ENCODE data around the gene HOXA6. TPM values are rescaled to one million over a fixed set of nuclear protein-coding genes. Genes with fewer than 3 reads are reported as not detected.

Gene HOXA6
- polyA plus RNA-seq, 2 donors = 0.19 to 0.69 TPM

- peaks cover 0 to 3% of the 10 kb centered on the region in 2 donors for H3K4me1 ChIP-seq (ENCODE audit: control insufficient read depth in 2 of 2, insufficient read depth in 2 of 2, low read length in 1 of 2)
- H3K27ac ChIP-seq (ENCODE audit: low read depth in 2 of 2, low read length in 1 of 2) = peak overlapping the region; percentile 25 to 68
- no peaks in the 10 kb centered on the region for H3K27me3 ChIP-seq (ENCODE audit: control insufficient read depth in 1 of 2, insufficient read depth in 2 of 2, low read length in 2 of 2)
- WGBS, 2 donors = 79 to 94% methylated on average over 1 of the region's 1 CpG
- H3K4me3 ChIP-seq (ENCODE audit: low read depth in 1 of 2, low read length in 2 of 2) = no peak overlapping the region
- H3K9me3 ChIP-seq (ENCODE audit: control insufficient read depth in 2 of 2, insufficient read depth in 1 of 2, low read depth in 1 of 2, low read length in 1 of 2) = no peaks in the 10 kb centered on the region
- H3K36me3 ChIP-seq (ENCODE audit: control insufficient read depth in 2 of 2, insufficient read depth in 2 of 2, low read length in 1 of 2) = no peaks in the 10 kb centered on the region
These were observed 9.1 kb downstream of the HOXA6 start for GRCh38 chr7:27138472-27138871.

GRCh38 chr7:27137640-27138315, 9.8 kb downstream of the HOXA6 start:
- Histone ChIP-seq H3K4me1 (ENCODE audit: control insufficient read depth in 2 of 2, insufficient read depth in 2 of 2, low read length in 1 of 2) (peaks cover 0 to 3% of the 10 kb centered on the region in 2 donors), H3K36me3 (ENCODE audit: control insufficient read depth in 2 of 2, insufficient read depth in 2 of 2, low read length in 1 of 2) (no peaks in the 10 kb centered on the region), H3K4me3 (ENCODE audit: low read depth in 1 of 2, low read length in 2 of 2) (no peak overlapping the region), H3K27ac (ENCODE audit: low read depth in 2 of 2, low read length in 1 of 2) (no peak overlapping the region), H3K9me3 (ENCODE audit: control insufficient read depth in 2 of 2, insufficient read depth in 1 of 2, low read depth in 1 of 2, low read length in 1 of 2) (no peaks in the 10 kb centered on the region), H3K27me3 (ENCODE audit: control insufficient read depth in 1 of 2, insufficient read depth in 2 of 2, low read length in 2 of 2) (no peaks in the 10 kb centered on the region)
- 74 to 76% methylated on average over 2 of the region's 2 CpGs for WGBS, 2 donors

DNA sequence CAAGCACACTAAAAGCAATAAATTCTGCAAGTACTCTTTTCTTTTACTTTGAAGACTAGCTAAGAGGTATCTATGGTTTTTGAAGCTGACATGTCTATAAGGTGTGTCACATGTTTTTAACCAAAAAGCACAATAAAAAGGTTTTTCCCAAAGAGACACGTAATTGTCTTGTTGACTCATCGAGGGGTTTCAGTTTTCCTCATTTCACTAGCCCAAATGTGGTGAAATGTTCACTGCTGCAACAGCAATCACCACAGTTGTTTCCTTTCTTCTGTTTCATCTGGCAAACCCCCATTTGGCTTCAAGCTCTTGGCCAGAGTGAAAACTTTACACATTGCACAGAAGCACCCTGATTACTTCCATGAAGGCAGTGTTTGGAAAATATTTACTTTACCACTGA, 13.2 kb downstream of the HOXA6 start:
- Histone ChIP-seq H3K27me3 (ENCODE audit: control insufficient read depth in 1 of 2, insufficient read depth in 2 of 2, low read length in 2 of 2) (no peaks in the 10 kb centered on the region), H3K9me3 (ENCODE audit: control insufficient read depth in 2 of 2, insufficient read depth in 1 of 2, low read depth in 1 of 2, low read length in 1 of 2) (no peaks in the 10 kb centered on the region), H3K27ac (ENCODE audit: low read depth in 2 of 2, low read length in 1 of 2) (no peak overlapping the region), H3K36me3 (ENCODE audit: control insufficient read depth in 2 of 2, insufficient read depth in 2 of 2, low read length in 1 of 2) (no peaks in the 10 kb centered on the region), H3K4me3 (ENCODE audit: low read depth in 1 of 2, low read length in 2 of 2) (no peak overlapping the region), H3K4me1 (ENCODE audit: control insufficient read depth in 2 of 2, insufficient read depth in 2 of 2, low read length in 1 of 2) (peaks cover 0 to 3% of the 10 kb centered on the region in 2 donors)
- WGBS, 2 donors = 17 to 26% methylated on average over 2 of the region's 2 CpGs

DNA sequence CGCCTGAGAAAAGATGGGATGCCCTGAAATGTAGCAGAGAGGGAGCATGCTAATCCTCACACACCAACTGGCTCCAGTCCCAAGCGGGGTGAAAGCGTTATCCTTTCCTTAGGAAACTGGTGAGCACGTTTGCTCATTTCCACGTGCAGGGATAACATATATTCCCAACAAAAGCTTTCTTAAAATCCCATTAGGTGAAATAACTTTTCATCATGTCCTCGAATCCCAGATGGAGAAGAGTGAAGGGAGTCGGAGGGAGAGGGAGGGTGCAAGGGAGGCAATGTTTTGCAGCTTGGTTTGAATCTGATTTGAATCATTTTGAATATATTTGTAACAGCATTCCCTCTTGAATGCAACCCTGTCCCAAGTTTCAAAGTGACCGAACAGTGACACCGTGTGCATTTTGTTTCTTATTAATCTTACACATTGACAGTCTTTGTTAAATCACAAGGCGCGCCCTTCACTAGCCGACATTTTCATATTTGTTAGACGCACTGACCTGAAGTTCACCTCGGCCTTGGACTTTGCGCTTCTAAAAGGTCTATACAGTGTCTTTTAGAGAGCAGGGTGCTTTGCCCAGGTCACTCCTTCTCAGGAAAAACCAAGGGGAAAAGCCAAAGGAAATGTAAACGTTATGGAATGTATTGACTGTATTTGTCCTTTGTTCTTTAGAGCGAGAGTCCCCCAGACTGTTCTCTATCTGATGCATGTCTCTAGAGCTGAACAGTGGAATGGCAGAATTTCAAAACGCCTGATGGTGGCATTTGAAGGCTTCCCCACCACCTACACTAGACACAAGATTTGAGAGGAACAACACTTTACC, 14.0 kb downstream of the HOXA6 start:
- 60 to 78% methylated on average over 18 of the region's 18 CpGs for WGBS, 2 donors
- Histone ChIP-seq H3K27ac (ENCODE audit: low read depth in 2 of 2, low read length in 1 of 2) (peak overlapping the region in 1 of 2 donors; percentile 51), H3K36me3 (ENCODE audit: control insufficient read depth in 2 of 2, insufficient read depth in 2 of 2, low read length in 1 of 2) (no peaks in the 10 kb centered on the region), H3K4me3 (ENCODE audit: low read depth in 1 of 2, low read length in 2 of 2) (no peak overlapping the region), H3K27me3 (ENCODE audit: control insufficient read depth in 1 of 2, insufficient read depth in 2 of 2, low read length in 2 of 2) (no peaks in the 10 kb centered on the region), H3K9me3 (ENCODE audit: control insufficient read depth in 2 of 2, insufficient read depth in 1 of 2, low read depth in 1 of 2, low read length in 1 of 2) (no peaks in the 10 kb centered on the region), H3K4me1 (ENCODE audit: control insufficient read depth in 2 of 2, insufficient read depth in 2 of 2, low read length in 1 of 2) (peaks cover 0 to 3% of the 10 kb centered on the region in 2 donors)

DNA sequence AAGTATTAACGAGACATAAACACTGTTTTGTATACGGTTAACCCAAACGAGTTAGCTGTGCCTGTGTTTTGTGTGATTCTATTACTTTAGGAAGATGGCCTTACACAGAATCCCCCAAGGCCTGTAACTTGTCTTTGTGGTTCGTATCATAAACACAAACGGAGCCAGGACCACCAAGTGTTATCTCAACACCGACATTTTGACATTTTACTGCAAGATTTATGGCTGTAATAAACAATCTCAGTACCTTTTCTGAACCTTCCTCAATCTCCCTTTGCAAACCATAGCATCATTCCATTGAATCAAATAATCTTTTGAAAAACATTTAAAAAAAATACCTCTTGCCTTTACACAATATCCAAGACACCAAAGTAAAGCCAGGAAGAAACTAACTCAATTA, 14.6 kb downstream of the HOXA6 start:
- Histone ChIP-seq H3K9me3 (ENCODE audit: control insufficient read depth in 2 of 2, insufficient read depth in 1 of 2, low read depth in 1 of 2, low read length in 1 of 2) (no peaks in the 10 kb centered on the region), H3K4me3 (ENCODE audit: low read depth in 1 of 2, low read length in 2 of 2) (no peak overlapping the region), H3K27ac (ENCODE audit: low read depth in 2 of 2, low read length in 1 of 2) (no peak overlapping the region), H3K4me1 (ENCODE audit: control insufficient read depth in 2 of 2, insufficient read depth in 2 of 2, low read length in 1 of 2) (peaks cover 0 to 3% of the 10 kb centered on the region in 2 donors), H3K27me3 (ENCODE audit: control insufficient read depth in 1 of 2, insufficient read depth in 2 of 2, low read length in 2 of 2) (no peaks in the 10 kb centered on the region), H3K36me3 (ENCODE audit: control insufficient read depth in 2 of 2, insufficient read depth in 2 of 2, low read length in 1 of 2) (no peaks in the 10 kb centered on the region)
- WGBS, 2 donors = 58 to 87% methylated on average over 6 of the region's 6 CpGs

GRCh38 chr7:27132214-27132613, 15.4 kb downstream of the HOXA6 start:
- H3K4me3 ChIP-seq (ENCODE audit: low read depth in 1 of 2, low read length in 2 of 2) = no peak overlapping the region
- WGBS, 2 donors = 51 to 57% methylated on average over 2 of the region's 2 CpGs
- no peaks in the 10 kb centered on the region for H3K36me3 ChIP-seq (ENCODE audit: control insufficient read depth in 2 of 2, insufficient read depth in 2 of 2, low read length in 1 of 2)
- H3K27me3 ChIP-seq (ENCODE audit: control insufficient read depth in 1 of 2, insufficient read depth in 2 of 2, low read length in 2 of 2) = no peaks in the 10 kb centered on the region
- peaks cover 0 to 3% of the 10 kb centered on the region in 2 donors for H3K4me1 ChIP-seq (ENCODE audit: control insufficient read depth in 2 of 2, insufficient read depth in 2 of 2, low read length in 1 of 2)
- no peaks in the 10 kb centered on the region for H3K9me3 ChIP-seq (ENCODE audit: control insufficient read depth in 2 of 2, insufficient read depth in 1 of 2, low read depth in 1 of 2, low read length in 1 of 2)
- H3K27ac ChIP-seq (ENCODE audit: low read depth in 2 of 2, low read length in 1 of 2) = no peak overlapping the region

DNA sequence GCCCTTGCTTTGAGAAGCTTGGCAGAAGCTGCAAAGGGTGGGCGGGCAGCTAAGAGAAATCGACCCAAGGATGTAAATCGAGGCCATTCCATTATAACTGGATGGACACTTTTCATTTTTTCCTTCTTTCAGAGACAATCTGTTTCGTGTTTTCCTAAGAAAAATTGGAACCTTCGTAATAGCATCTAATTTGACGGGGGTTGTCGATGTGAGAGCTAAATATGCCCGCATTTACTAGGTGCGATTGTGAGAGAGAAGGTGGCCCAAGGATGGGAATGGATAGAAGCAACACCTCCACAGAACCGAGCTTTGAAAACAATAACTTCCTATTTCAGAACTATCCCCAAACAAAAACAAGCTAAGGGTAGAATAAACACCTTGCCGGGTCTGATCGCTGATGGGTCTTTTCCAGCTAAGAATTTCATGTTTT, 16.2 kb downstream of the HOXA6 start:
- H3K27ac ChIP-seq (ENCODE audit: low read depth in 2 of 2, low read length in 1 of 2) = peak overlapping the region; percentile 80 to 94
- no peaks in the 10 kb centered on the region for H3K27me3 ChIP-seq (ENCODE audit: control insufficient read depth in 1 of 2, insufficient read depth in 2 of 2, low read length in 2 of 2)
- H3K9me3 ChIP-seq (ENCODE audit: control insufficient read depth in 2 of 2, insufficient read depth in 1 of 2, low read depth in 1 of 2, low read length in 1 of 2) = no peaks in the 10 kb centered on the region
- peaks cover 0 to 3% of the 10 kb centered on the region in 2 donors for H3K4me1 ChIP-seq (ENCODE audit: control insufficient read depth in 2 of 2, insufficient read depth in 2 of 2, low read length in 1 of 2)
- peak overlapping the region; percentile 79 to 85 for H3K4me3 ChIP-seq (ENCODE audit: low read depth in 1 of 2, low read length in 2 of 2)
- no peaks in the 10 kb centered on the region for H3K36me3 ChIP-seq (ENCODE audit: control insufficient read depth in 2 of 2, insufficient read depth in 2 of 2, low read length in 1 of 2)
- WGBS, 2 donors = 40 to 48% methylated on average over 12 of the region's 12 CpGs

- no peaks in the 10 kb centered on the region for H3K36me3 ChIP-seq (ENCODE audit: control insufficient read depth in 2 of 2, insufficient read depth in 2 of 2, low read length in 1 of 2)
- H3K4me3 ChIP-seq (ENCODE audit: low read depth in 1 of 2, low read length in 2 of 2) = peak within 1 kb of the TSS; percentile 84 to 85
- H3K9me3 ChIP-seq (ENCODE audit: control insufficient read depth in 2 of 2, insufficient read depth in 1 of 2, low read depth in 1 of 2, low read length in 1 of 2) = no peaks in the 10 kb centered on the region
- H3K4me1 ChIP-seq (ENCODE audit: control insufficient read depth in 2 of 2, insufficient read depth in 2 of 2, low read length in 1 of 2) = peaks cover 0 to 3% of the 10 kb centered on the region in 2 donors
- peak within 1 kb of the TSS; percentile 92 to 94 for H3K27ac ChIP-seq (ENCODE audit: low read depth in 2 of 2, low read length in 1 of 2)
- no peaks in the 10 kb centered on the region for H3K27me3 ChIP-seq (ENCODE audit: control insufficient read depth in 1 of 2, insufficient read depth in 2 of 2, low read length in 2 of 2)
- 6 to 7% methylated on average over 59 to 67 of the region's 67 CpGs for WGBS, 2 donors
These were observed 16.8 kb downstream of the HOXA6 start, which contains the start of gene HOXA4 for GRCh38 chr7:27130540-27131389. Gene HOXA4 (minus strand): TSS chr7:27130757. CDS start chr7:27130733, 24 bp downstream.

Measured in esophagus (tissue), 2 donors.